Mucosa of descending colon (tissue), 3 donors: Measurements from ENCODE around the gene BCAR3. TPM values are rescaled to one million over a fixed set of nuclear protein-coding genes. Genes with fewer than 3 reads are reported as not detected.

Source experiments
- ATAC-seq: fragments of 200-7000 bp; cut with Tn5 transposase; one replicate; pipeline ENCODE4 v1.9.1; 2020; ENCODE audit warnings: mild to moderate bottlenecking, moderate library complexity
- DNase-seq, 3 donors: peaks; one replicate each; pipeline ENCODE4 v3.0.0-alpha.2; 2020
- H3K36me3 ChIP-seq: fragments of 200-600 bp; one replicate; pipeline ENCODE4 v1.8.0; 2021; ENCODE audit warnings: low read depth, mild to moderate bottlenecking
- H3K4me1 ChIP-seq: fragments of 200-600 bp; one replicate; pipeline ENCODE4 v1.8.0; 2021; ENCODE audit warnings: low read depth, mild to moderate bottlenecking
- H3K4me3 ChIP-seq: fragments of 200-600 bp; one replicate; pipeline ENCODE4 v1.8.0; 2021; ENCODE audit warnings: mild to moderate bottlenecking
- H3K9me3 ChIP-seq: fragments of 200-600 bp; one replicate; pipeline ENCODE4 v1.8.0; 2021; ENCODE audit warnings: mild to moderate bottlenecking
- intact Hi-C, 2 donors: fragments of 100-400 bp; cut with DNase I in 1 of 2; cut with micrococcal nuclease in 1 of 2; formaldehyde crosslinking; loops; one replicate each; pipeline versions ENCODE4 v1.11.0 to v1.11.1; 2022; cut with DNase I, micrococcal nuclease
- long read RNA-seq, 2 donors: library from polyadenylated mRNA; unstranded; transcript quantifications; one replicate each; pipeline ENCODE4 v2.0.0, GENCODE V29; 2019 to 2021
- total RNA-seq, 3 donors: library from RNA; stranded (reverse); fragmentation: NEBNext Ultra II Directional in 2 of 3; extraction: Animal tissue kit (Norgen Biotek cat#: 25700) in 2 of 3; gene quantifications; one replicate each; pipeline versions ENCODE4 v1.2.1 to v1.2.4, GENCODE V29; 2021 to 2023
- TF ChIP-seq, protein P1 (sequence below): fragments of 200-600 bp; IDR thresholded peaks from one replicate; pipeline ENCODE4 v1.8.0; 2022; ENCODE audit warnings: antibody characterized with exemption, mild to moderate bottlenecking
- donor health status: DM: no; HTN: no; CAD: no; lungs with moderate emphysema.
- donor health status: DM: no; HTN: no; CAD: no.
- donor health status: DM: no; HTN: yes; CAD: no.

Gene BCAR3
- 10 to 100 TPM; 37.2 to 73.7 (median 54.3) TPM for total RNA-seq
- long read RNA-seq, donor 1, transcript BCAR3-211 (8 exons, 2,114 nt): major isoform, 19 of 56 reads
- long read RNA-seq, donor 1, transcript BCAR3-201 (12 exons, 3,171 nt): minor isoform, 14 of 56 reads
- long read RNA-seq, donor 1, partial matches to known transcripts: 14 of 56 reads
- long read RNA-seq, donor 1, other reads (novel, unspliced or antisense): 8 of 56 reads
- long read RNA-seq, donor 2, transcript BCAR3-206 (3 exons, 887 nt): minor isoform, 7 of 48 reads
- long read RNA-seq, donor 2, transcript BCAR3-211 (8 exons, 2,114 nt): major isoform, 32 of 48 reads
- long read RNA-seq, donor 2, partial matches to known transcripts: 4 of 48 reads
- long read RNA-seq, donor 2, other reads (novel, unspliced or antisense): 4 of 48 reads

DNA sequence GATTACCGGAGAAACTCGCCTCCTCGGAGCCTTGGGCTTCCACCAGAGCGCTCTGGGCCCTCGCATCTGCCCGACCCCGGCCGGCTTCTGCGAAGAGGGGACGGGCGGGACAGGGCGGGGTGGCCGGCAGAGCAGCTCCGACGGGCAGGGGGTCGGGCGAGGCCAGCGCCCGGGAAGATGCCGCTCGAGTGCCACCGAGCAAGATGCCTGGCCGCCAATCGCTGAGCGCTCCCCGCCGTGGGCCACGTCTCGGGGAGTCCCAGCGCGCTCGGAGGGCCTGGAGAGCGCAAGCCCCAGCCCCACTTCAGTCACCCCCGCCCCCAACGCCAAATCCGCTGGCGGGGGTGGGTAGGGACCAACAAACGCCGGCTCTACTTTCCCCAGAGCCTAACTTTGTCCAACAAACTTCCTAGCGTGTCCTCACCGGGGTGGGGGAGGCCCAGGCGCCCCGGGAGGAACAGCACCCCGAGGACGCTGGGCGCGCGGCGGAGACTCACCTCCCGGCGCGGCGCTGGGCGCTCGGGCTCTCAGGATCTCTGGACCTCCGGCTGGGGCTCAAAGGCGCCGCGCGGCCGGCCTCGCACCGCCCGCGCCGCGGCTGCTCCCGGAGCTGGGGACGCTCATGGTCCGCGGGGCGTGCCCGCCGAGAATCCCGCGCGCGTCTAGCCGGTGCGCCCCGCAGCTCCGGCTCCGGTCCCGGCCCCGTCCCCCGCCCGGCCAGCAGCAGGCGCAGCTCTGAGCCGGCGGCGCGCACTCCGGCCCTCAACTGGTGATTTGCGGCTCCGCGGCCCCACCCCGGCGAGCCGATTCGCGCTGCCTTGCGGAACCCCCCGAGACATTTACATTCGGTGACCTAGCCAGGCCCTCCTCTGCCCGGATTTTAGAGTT, at the start of gene BCAR3:
Gene BCAR3, minus strand, starts transcription at position 737 of the 888 bp plus-strand sequence. CDS start 6,907 bp downstream, outside the sequence.
- Histone ChIP-seq H3K4me1 (no peaks in the 10 kb centered on the region), H3K4me3 (peak within 1 kb of the TSS; percentile 38), H3K36me3 (no peaks in the 10 kb centered on the region), H3K9me3 (no peaks in the 10 kb centered on the region)
- intact Hi-C loops: no loop called here
- ATAC-seq (peak; percentile 84), DNase-seq (peak; percentile 69 to 80 (median 80))
- TF ChIP-seq, protein P1, sequence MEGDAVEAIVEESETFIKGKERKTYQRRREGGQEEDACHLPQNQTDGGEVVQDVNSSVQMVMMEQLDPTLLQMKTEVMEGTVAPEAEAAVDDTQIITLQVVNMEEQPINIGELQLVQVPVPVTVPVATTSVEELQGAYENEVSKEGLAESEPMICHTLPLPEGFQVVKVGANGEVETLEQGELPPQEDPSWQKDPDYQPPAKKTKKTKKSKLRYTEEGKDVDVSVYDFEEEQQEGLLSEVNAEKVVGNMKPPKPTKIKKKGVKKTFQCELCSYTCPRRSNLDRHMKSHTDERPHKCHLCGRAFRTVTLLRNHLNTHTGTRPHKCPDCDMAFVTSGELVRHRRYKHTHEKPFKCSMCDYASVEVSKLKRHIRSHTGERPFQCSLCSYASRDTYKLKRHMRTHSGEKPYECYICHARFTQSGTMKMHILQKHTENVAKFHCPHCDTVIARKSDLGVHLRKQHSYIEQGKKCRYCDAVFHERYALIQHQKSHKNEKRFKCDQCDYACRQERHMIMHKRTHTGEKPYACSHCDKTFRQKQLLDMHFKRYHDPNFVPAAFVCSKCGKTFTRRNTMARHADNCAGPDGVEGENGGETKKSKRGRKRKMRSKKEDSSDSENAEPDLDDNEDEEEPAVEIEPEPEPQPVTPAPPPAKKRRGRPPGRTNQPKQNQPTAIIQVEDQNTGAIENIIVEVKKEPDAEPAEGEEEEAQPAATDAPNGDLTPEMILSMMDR: no peak

GRCh38 chr1:93730621-93731020, 49.0 kb upstream of the BCAR3 start:
- ATAC-seq: no peak
- no peaks in the 10 kb centered on the region for H3K36me3 ChIP-seq
- H3K4me3 ChIP-seq: no peak overlapping the region
- intact Hi-C loops: no loop called here
- TF ChIP-seq, protein P1: no peak
- DNase-seq: no peak
- no peaks in the 10 kb centered on the region for H3K4me1 ChIP-seq
- no peaks in the 10 kb centered on the region for H3K9me3 ChIP-seq

- ATAC-seq (no peak), DNase-seq (no peak)
- no peaks in the 10 kb centered on the region for H3K36me3 ChIP-seq
- intact Hi-C loops: no loop called here
- no peaks in the 10 kb centered on the region for H3K9me3 ChIP-seq
- TF ChIP-seq, protein P1: no peak
- no peak overlapping the region for H3K4me3 ChIP-seq
- no peaks in the 10 kb centered on the region for H3K4me1 ChIP-seq
Observed at GRCh38 chr1:93729906-93730305, 48.3 kb upstream of the BCAR3 start.

- DNase-seq (no peak), ATAC-seq (no peak)
- Histone ChIP-seq H3K4me3 (no peak overlapping the region), H3K9me3 (no peaks in the 10 kb centered on the region), H3K36me3 (no peaks in the 10 kb centered on the region), H3K4me1 (no peaks in the 10 kb centered on the region)
- intact Hi-C loops: no loop called here
- TF ChIP-seq, protein P1: no peak
Observed at GRCh38 chr1:93729502-93729901, 47.9 kb upstream of the BCAR3 start.

DNA sequence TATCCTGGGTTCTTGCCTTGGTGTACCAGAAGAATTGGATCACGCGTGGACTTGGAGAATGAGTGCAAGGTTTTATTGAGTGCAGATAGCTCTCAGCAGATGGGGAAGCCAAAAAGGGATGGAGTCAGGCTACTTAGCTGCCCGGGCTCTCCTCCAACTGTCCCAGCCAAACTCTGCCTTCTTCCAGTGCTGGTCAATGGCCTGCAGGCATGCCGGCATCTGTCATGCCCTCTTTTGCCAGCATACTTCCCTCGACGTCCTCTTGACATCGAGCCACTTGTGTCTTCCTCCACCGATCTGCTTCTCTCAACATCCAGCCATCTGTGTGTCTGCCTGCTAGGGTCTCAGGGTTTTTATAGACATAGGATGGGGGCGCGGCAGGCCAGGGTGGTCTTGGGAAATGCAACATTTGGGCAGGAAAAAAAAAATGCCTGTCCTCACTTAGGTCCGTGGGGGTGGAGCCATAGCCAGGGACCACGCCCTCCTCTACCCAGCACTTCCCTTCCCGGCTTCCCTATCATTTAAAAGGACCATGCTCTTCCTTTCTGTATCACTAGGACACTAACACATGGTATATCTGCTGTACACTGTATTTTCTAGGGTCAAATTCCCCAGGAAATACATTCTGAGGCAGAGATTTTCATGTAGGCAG, 47.0 kb upstream of the BCAR3 start:
- TF ChIP-seq, protein P1: no peak
- no peaks in the 10 kb centered on the region for H3K9me3 ChIP-seq
- ATAC-seq (no peak), DNase-seq (no peak)
- intact Hi-C loops: no loop called here
- no peaks in the 10 kb centered on the region for H3K4me1 ChIP-seq
- no peak overlapping the region for H3K4me3 ChIP-seq
- no peaks in the 10 kb centered on the region for H3K36me3 ChIP-seq
